HG02798 (cell line): ENCODE measurements around the gene BTN1A1.
"Not testable (repeated sequence)": the region's sequence is repeated elsewhere in the genome, so short reads cannot be mapped to it uniquely, and the experiment has no call there.

Experiments used
- ATAC-seq: cut with Tn5 transposase; IDR thresholded peaks from one replicate; pipeline ENCODE4 v1.9.1; 2021; ENCODE audit warnings: mild to moderate bottlenecking; ENCODE audit not compliant: unreplicated experiment, poor library complexity

Gene BTN1A1

DNA sequence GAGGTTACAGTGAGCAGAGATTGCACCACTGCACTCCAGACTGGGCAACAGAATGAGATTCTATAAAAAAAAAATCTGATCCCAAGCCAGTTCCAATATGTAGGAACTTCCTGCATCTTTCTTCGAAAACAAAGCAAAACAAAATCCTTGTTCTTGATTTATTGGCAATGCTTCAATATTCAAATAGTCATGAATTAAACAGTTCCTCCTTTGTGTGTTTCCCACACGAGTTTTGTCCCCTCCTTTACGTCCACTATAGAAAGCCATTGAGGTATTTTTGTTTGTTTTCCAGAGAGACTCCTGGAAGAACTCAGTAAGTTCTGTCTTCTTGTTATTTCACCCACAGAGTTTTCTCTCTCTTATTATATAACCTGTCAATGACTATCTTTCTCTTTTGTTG, 7.6 kb downstream of the BTN1A1 start:
- ATAC-seq: no peak

DNA sequence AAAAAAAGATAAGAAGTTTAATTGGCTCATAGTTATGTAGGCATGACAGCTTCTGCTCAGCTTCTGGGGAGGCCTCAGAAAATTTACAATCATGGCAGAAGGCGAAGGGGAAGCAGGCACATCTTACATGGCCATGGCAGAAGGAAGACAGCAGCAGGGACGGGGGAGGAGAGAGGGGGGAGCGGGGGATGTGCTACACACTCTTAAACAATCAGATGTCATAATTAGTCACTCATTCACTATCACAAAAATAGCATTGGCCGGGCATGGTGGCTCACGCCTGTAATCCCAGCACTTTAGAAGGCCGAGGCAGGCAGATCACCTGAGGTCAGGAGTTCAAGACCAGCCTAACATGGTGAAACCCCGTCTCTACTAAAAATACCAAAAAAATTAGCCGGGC, 10.9 kb downstream of the BTN1A1 start:
- not testable (repeated sequence) for ATAC-seq

DNA sequence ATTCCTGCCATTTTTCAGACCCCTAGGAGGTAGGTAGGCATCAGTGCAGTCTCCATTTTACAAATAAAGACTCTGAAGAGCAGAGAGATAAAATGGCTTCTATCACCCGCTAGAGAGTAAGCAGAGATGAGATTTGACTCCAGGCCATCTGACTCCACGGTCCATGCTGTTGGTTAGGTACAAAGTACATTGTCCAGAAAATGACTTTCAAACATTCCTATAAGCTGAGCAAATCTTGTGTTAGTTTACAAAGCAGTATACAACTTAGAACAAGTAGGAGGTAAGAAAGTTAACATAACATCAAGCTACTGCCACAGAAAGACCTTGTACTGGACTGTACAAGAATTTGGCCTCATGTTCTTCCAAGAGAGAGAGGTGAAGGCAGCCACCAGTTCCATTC, 14.9 kb downstream of the BTN1A1 start:
- no peak for ATAC-seq

DNA sequence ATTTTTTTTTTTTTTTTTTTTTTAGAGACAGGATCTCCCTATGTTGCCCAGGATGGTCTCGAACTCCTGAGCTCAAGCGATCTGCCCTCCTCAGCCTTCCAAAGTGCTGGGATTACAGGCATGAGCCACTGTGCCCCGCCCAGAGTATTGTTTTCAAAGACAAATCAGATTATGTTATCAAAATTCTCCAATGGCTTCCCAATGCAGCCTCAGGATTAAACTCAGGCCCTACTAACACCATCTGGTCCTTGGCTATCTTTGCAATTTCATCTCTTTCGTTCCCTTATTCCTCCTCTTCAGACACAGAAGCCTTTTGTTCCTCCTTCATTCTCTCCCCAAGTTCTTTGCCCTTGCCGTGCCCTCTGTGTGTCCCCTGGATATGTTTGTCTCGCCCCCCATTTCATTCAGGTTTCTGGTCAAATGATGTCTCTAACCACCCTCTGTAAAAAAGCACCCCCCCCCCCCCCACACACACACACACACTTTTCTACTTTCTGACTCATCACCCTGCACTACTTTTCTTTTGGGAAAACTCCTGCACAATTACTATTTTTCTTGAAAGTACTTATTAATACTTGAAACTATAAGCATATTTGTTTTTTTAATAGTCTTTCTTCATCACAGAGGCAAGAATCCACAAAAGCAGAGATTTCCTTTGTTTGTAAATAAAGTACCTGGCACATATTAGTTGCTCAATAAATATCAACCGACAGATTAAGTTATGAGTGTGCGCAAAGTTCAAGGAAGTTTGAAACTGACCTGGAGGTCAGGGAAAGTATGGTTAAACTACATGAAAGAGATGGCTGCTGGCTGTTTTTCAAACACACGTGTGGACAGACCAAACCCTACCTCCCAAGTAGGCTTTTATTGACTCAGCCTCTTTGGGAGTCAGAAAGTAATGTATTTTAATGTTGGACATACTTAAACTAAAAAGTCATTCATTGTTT, 16.7 kb downstream of the BTN1A1 start:
- ATAC-seq: no peak

DNA sequence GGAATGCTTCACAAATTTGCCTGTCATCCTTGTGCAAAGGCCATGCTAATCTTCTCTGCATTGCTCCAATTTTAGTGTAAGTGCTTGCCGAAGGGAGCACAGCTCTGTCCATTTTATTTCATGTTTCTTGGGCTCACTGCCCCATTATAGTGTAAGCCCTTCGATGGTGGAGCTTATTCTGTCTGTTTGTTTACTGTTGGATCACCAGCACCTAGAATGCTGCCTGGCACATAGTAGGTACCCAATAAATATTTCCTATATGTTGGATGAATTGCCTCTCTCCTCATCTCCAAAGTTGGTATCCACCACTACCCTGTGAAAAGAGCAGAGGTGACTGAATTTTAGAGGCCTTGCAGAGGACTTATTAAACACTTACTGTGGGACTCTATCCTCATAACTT, 19.3 kb downstream of the BTN1A1 start:
- ATAC-seq: no peak

DNA sequence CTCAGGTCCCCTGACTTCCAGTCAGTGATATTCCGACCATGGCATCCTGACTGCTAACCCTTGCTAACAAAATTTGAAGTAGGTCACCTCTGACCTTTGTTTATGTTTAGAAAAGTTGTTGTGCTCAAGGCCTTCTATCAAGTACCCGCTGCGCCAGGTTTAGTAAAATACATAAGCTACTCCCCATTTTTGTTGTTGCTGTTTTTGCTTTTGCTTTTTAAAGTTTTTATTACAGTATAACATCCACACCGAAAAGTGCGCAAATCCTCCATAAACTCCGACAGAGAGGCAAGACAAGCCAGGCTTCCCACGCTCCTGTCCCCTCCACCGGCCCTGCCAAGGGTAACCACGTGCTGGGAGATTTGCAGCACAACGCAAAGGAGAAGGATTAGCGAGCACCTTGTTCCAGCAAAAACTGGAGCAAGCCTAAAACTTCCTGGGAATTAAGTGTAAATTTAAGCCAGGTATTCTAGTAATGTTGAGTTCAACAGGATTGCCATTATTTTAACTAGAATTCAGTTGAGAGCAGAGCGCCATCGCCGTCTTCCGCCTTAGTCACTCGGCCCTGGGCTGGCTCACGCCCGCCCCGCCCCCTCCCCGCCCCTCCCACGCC, 20.2 kb downstream of the BTN1A1 start:
- peak; percentile 25 for ATAC-seq

DNA sequence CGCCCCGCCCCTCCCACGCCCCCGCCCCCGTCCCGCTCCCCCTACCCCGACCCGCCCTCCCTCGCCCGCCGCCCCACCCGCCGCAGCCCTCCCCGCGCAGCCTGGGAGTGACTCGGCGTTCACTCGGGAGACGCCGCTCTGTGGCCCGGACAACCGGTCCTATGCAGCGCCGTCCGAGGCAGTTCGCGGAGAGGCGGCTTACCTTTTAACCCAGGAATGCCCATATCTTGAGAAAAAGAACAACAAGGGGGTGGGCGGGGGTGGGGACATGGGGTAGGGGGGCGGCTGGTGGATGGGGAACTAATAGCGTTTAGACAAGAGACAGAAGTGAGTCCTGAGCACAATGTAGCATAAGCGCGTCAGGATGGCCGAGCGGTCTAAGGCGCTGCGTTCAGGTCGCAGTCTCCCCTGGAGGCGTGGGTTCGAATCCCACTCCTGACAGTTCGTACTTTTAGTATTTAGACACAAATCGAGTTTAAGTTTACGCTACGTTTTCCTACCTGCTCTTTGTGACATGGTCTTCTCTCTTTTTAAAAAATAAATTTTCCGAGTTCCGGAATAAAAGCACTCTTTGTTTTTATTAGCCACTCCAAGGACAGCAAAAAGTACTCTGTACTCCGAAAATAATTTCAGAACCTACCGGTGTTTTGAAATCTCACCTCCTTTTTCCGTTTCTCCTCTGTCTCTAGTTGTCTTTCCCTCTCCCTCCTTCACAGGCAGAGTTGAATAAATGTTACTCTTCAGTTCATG, 20.9 kb downstream of the BTN1A1 start:
- peak; percentile 65 for ATAC-seq

DNA sequence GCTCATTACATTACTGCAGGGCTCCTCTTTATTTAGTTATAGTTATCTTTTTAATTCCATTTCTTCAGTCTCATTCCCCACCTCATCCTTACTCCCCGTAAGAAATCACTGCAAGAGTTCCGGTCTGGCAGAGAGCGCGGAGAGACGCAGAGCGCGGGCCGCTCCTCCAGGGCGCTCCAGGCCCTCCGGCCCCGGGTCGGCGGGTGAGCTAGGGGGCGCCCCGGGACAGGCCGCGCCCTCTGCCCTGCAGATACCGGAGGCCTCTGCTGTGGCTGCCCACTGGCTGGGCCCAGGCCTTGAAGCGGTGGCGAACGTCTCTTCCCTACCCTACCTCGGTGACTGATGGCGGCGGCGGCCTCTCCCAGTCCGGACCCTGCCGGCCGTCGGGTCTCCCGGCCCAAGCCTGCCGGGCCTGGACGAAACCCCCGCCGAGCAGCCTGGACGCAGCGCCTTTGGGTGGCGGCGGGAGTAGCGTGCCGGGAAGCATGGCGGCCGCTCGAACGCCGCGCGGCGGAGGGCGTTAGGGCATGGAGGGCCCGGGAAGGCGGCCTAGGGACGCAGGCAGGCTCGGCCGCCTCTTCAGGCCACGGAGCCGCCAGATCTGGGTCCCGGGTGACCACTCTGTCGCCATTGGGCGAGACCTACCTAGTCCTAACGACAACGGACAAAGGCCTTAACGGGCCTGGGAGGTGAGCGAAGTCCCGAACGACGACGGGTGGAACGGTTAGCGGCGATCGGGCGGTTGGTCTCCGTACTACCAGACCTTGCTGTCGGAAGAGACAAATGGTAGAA, 21.7 kb downstream of the BTN1A1 start:
- peak; percentile 82 for ATAC-seq

DNA sequence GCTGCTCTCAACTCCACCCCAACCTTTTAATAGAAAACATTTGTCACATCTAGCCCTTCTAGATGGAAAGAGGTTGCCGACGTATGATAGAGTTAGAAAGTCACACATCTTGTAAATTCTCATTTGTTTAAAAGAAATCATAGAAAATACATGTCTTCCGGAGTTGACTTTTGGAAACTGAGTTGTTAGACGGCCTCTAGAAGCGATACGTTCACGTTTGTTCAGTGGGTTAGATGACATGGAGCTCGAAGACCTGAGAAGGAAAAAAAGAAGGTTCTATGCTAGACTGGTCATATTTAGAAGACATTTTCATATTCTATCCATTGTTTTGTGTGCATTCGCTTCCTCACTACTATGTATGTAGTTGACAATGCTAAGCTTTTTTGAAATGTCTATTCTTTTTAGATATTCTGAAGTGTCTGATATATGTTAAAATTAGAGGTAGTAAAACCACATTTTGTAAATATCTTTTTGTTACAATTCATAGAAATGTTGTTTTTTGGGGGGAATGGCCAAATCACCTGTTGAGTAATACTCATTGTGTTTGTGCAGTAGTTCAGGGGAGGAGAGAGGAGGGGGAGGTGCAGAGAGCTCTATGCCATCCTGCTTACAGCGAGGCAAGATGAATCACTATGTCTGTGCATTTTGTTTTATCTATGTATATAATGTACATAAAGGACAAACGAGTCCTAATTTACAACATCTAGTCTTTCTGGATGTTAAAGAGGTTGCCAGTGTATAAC, 22.6 kb downstream of the BTN1A1 start:
- not testable (repeated sequence) for ATAC-seq

DNA sequence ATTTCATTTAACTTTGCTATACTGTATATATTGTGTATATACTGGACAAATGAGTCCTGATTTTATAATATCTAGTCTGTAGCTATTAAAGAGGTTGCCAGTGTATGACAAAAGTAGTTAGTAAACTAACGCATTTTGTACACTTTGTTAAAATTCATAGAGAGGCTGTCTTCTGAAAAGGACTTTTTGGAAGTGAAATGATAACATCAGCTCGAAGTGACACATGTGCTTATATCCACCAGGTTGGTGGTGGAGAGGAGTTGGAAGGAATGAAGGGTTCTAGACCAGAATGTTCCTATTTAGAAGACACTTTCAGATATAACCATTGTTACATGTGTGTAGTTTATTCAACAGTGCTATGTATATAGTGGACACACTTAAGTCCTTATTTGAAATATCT, 24.2 kb downstream of the BTN1A1 start:
- ATAC-seq: not testable (repeated sequence)

DNA sequence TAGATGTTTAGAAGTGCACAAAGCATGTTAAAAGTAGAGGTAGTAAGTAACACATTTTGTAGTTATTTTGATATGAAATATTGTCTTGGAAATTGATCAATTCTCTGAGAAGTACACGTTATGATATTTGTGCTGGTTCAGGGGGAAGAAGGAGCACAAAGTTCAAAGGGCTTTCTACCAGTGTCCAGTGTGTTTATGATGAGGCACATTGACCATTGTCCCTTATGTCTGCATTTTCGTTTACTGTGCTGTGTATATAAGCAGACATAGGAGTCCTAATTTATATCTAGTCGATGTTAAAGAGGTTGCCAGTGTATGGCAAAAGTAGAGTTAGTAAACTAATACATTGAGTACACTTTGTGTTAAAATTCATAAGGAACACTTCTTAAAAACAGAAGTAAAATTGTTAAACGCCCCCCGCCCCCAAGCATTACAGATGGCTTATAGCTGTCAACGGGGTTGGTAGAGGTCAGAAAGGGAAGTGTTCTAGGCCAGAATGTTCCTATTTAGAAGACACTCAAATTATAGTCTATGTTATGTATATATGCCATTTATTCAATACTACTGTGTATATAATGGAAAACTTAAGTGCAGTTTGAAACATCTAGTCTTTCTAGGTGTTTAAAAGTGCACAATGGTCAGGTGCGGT, 24.7 kb downstream of the BTN1A1 start:
- no peak for ATAC-seq

DNA sequence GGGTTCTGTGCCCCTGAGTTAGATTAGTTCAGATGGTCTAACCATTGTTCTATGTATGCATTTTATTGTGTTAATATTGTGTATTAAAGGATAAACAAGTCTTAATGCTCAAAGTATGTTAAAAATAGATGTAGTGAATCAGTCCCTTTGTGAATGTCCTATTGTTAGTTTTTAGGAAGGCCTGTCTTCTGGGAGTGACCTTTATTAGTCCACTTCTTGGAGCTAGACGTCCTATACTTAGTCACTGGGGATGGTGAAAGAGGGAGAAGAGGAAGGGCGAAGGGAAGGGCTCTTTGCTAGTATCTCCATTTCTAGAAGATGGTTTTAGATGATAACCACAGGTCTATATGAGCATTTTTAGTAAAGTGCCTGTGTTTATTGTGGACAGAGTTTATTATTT, 25.7 kb downstream of the BTN1A1 start:
- ATAC-seq: no peak

DNA sequence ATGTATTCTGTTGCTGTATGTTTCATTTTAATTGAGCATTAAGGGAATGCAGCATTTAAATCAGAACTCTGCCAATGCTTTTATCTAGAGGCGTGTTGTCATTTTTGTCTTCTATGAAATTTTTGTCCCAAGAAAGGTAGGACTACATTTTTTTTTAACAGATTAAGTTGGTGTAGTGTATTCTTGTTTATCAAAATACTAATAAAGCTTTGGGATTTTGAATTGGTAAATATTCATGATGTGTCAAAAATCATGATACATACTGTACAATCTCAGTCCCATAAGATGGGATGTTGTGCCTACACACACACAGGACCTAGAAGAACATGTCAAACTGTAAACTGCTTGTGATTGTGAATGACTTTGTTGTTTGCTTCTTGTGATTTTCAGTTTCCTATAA, 26.8 kb downstream of the BTN1A1 start:
- no peak for ATAC-seq

DNA sequence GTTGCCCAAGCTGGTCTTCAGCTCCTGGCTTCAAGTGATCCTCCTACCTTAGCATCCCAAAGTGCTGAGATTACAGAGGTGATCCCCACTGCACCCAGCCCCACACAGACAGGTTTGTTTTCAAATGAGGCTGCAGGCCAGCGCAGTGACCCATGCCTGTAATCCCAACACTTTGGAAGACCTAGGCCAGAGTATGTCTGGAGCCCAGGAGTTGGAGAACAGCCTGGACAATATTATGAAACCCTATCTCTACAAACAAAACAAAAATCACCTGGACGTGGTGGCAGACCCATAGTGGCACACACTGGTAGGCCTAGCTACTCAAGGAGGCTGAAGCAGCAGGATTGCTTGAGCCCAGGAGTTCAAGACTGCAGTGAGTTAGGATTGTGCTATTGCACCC, 30.1 kb downstream of the BTN1A1 start:
- ATAC-seq: no peak

DNA sequence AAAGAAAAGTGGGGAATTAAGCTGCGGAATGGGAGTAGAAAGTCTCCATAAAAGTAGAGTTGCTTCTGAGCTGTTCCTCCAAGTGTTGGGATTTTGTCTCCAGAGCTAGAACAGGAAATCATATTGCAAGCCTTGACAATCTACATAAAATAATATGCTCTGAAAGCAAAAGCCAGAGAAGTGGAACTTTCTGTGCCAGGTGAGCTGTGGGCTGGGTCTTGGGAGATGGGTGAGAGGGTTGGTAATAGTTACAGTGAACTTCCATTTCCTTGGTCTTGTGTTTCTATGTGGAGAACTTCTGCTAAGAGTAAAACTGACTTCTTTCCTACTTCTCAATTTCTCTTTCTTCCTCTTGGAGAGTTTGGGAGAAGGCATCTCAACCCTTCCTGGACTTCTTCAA, 31.8 kb downstream of the BTN1A1 start:
- ATAC-seq: no peak

DNA sequence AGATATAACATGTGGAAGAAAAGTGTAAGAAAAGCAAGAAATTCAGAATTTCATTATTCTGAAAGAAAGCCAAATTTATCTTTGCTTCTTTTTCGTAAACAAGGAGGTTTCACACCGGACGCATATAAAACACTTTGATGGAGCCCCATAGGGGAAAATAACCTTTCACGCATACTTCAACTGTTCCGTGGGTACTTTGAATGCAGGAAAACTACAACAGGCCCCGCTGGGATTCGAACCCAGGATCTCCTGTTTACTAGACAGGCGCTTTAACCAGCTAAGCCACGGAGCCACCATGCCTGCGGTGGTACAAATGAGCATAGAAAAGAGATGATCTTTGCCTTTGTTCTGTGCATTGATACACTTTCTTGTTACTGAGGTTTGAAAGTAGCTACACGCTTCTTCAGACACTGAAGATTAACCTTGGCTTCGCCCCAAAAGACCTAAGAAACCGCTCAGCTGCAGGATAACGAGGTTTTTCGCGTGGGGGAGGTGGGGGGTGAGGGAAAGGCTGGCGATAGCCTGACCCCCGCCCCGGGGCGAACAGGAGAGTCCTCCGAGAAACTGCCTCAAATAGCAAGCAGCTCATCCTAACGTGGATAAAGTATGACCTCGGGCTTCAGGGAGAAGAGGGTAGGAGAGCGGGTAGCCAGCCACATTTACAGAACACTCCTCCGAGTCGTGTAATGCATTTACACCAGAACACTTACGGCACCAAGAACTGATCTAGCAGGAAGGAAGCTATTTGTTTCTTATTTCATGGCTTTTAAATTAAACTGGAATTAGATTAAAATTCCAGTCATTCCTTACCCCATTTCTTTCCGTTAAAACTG, 32.8 kb downstream of the BTN1A1 start:
- peak; percentile 44 for ATAC-seq

DNA sequence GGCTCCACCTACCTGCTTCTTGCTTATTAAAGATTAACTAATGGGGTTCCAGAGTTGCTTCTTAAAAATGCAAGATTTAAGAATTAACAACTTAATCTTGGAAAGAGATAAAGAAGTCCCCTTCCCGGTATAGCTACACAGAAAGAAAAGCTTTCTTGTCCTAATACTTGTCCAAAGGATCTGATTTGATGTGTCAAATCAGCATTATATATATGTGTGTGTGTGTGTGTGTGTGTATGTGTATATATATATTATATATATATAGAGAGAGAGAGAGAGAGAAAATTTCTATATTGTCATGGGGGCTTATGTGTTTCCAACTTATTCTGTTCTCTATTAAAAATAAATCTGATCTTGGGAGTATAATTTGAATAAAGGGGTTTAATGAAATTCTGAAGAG, 33.4 kb downstream of the BTN1A1 start:
- ATAC-seq: no peak
